AG04450 (cell line): ENCODE results near the gene USP17L22. TPM values are rescaled to one million over a fixed set of nuclear protein-coding genes. Genes with fewer than 3 reads are reported as not detected.
"Not testable (repeated sequence)": the region's sequence is repeated elsewhere in the genome, so short reads cannot be mapped to it uniquely, and the experiment has no call there.

Experiments used
- CTCF ChIA-PET: fragments of 300-600, 350-600 bp; formaldehyde crosslinking; extraction: SDS; loops from one replicate; lab custom pipeline; 2022; ENCODE audit warnings: antibody characterized with exemption, inconsistent platforms; lab: Charles Lee
- POLR2A ChIA-PET: fragments of 350-600 bp; formaldehyde crosslinking; extraction: SDS; loops from one replicate; lab custom pipeline; 2021; ENCODE audit warnings: antibody characterized with exemption, inconsistent platforms; lab: Yijun Ruan, JAX
- DNase-seq: peaks from one replicate; pipeline ENCODE4 v3.0.0-alpha.2; 2011; ENCODE audit warnings: low read depth, low spot score
- H3K27ac ChIP-seq: one replicate; pipeline ENCODE4 v1.5.1; 2012; ENCODE audit warnings: low read depth, low read length, control low read depth
- H3K27me3 ChIP-seq: one replicate; pipeline ENCODE4 v1.6.0; 2012; ENCODE audit warnings: low read length; ENCODE audit not compliant: control insufficient read depth, insufficient read depth
- H3K4me3 ChIP-seq: 2 replicates; pipeline ENCODE4 v1.5.1; 2011; ENCODE audit warnings: mild to moderate bottlenecking, low read depth, low read length, control low read depth
- H3K9me3 ChIP-seq: 2 replicates; pipeline ENCODE4 v1.5.1; 2012; ENCODE audit warnings: low read length; ENCODE audit not compliant: control insufficient read depth, insufficient read depth
- polyA minus RNA-seq: library from RNA; depleted of rRNA, polyadenylated mRNA; stranded (reverse); fragments of >200 nt; gene quantifications from 2 replicates; pipeline ENCODE4 v1.2.3, GENCODE V29; 2011; rRNA and poly(A)+ RNA removed
- polyA plus RNA-seq: library from polyadenylated mRNA; depleted of rRNA; stranded (reverse); fragments of >200 nt; gene quantifications from 2 replicates; pipeline ENCODE4 v1.2.3, GENCODE V29; 2011; rRNA removed

USP17L22 gene
- polyA plus RNA-seq (not detected in 2 replicates), polyA minus RNA-seq (not detected in 2 replicates)

DNA sequence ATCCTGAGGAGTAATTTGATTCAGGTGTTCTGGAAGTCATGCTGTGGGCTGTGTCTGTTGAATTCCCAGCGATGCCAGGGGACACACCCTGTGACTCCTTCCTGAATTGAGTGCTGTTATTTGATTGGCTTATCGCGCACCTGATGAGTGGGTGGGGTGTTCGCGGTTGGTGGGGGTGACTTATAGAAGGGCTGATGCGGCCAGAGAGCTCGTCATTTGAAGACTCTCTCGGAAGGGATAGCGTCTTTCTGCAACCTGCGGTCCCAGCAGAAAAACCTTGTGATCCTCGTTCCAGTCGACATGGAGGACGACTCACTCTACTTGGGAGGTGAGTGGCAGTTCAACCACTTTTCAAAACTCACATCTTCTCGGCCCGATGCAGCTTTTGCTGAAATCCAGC lies at the start of gene USP17L22:
Gene USP17L22, plus strand, starts transcription at position 301 of the 400 bp plus-strand sequence. Its CDS starts 0 bp downstream, at position 301.
- POLR2A ChIA-PET, result not testable (repeated sequence)

DNA sequence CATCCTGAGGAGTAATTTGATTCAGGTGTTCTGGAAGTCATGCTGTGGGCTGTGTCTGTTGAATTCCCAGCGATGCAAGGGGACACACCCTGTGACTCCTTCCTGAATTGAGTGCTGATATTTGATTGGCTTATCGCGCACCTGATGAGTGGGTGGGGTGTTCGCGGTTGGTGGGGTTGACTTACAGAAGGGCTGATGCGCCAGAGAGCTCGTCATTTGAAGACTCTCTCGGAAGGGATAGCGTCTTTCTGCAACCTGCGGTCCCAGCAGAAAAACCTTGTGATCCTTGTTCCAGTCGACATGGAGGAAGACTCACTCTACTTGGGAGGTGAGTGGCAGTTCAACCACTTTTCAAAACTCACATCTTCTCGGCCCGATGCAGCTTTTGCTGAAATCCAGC lies 47.6 kb upstream of the USP17L22 start, which contains the start of gene USP17L12:
Gene USP17L12, plus strand, starts transcription at position 301 of the 400 bp plus-strand sequence. Its CDS starts 0 bp downstream, at position 301.
- H3K4me3 ChIP-seq, CTCF ChIA-PET, H3K9me3 ChIP-seq, POLR2A ChIA-PET, DNase-seq, H3K27ac ChIP-seq, H3K27me3 ChIP-seq: not testable (repeated sequence)

More for the DNA sequence above, at the start of gene USP17L22:
- H3K27me3 ChIP-seq, H3K27ac ChIP-seq, H3K4me3 ChIP-seq, DNase-seq, CTCF ChIA-PET, H3K9me3 ChIP-seq: not testable (repeated sequence)

DNA sequence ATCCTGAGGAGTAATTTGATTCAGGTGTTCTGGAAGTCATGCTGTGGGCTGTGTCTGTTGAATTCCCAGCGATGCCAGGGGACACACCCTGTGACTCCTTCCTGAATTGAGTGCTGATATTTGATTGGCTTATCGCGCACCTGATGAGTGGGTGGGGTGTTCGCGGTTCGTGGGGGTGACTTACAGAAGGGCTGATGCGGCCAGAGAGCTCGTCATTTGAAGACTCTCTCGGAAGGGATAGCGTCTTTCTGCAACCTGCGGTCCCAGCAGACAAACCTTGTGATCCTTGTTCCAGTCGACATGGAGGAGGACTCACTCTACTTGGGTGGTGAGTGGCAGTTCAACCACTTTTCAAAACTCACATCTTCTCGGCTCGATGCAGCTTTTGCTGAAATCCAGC lies 42.8 kb upstream of the USP17L22 start, which contains the start of gene USP17L13:
Gene USP17L13, plus strand, starts transcription at position 301 of the 400 bp plus-strand sequence. Its CDS starts 0 bp downstream, at position 301.
- POLR2A ChIA-PET, H3K4me3 ChIP-seq, H3K9me3 ChIP-seq, CTCF ChIA-PET, H3K27ac ChIP-seq, H3K27me3 ChIP-seq, DNase-seq: not testable (repeated sequence)

- H3K9me3 ChIP-seq, CTCF ChIA-PET, POLR2A ChIA-PET, H3K4me3 ChIP-seq, H3K27ac ChIP-seq, H3K27me3 ChIP-seq, DNase-seq: not testable (repeated sequence)
Measured at GRCh38 chr4:9230249-9230648, 37.2 kb upstream of the USP17L22 start.

GRCh38 chr4:9234085-9234484 lies 33.3 kb upstream of the USP17L22 start, which contains the start of gene USP17L15:
Gene USP17L15, plus strand, starts transcription at chr4:9234385. Its CDS starts 0 bp downstream, at chr4:9234385.
- DNase-seq, H3K9me3 ChIP-seq, H3K4me3 ChIP-seq, POLR2A ChIA-PET, CTCF ChIA-PET, H3K27me3 ChIP-seq, H3K27ac ChIP-seq: not testable (repeated sequence)

DNA sequence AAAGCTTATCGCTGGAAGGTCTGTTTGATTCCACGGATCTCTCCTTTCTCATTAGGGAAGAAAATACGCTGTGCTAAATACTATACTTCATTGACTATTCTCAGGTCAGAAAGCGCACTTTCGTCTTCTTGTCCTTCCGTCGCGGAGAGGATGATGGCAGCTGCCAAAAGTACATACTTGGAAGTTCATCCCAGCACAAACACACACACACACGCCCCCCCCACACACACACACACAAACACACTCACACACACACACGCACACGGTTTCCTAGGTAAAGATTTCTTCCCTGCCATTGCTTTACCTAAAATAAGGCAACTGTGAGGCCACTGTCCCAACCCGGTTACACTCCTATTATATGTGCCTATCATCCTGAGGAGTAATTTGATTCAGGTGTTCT lies 29.0 kb upstream of the USP17L22 start:
- CTCF ChIA-PET, H3K27me3 ChIP-seq, H3K9me3 ChIP-seq, H3K4me3 ChIP-seq, DNase-seq, POLR2A ChIA-PET, H3K27ac ChIP-seq: not testable (repeated sequence)

DNA sequence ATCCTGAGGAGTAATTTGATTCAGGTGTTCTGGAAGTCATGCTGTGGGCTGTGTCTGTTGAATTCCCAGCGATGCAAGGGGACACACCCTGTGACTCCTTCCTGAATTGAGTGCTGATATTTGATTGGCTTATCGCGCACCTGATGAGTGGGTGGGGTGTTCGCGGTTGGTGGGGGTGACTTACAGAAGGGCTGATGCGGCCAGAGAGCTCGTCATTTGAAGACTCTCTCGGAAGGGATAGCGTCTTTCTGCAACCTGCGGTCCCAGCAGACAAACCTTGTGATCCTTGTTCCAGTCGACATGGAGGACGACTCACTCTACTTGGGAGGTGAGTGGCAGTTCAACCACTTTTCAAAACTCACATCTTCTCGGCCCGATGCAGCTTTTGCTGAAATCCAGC lies 23.8 kb upstream of the USP17L22 start, which contains the start of gene USP17L17:
Gene USP17L17, plus strand, starts transcription at position 301 of the 400 bp plus-strand sequence. Its CDS starts 0 bp downstream, at position 301.
- CTCF ChIA-PET, POLR2A ChIA-PET, DNase-seq, H3K9me3 ChIP-seq, H3K27me3 ChIP-seq, H3K4me3 ChIP-seq, H3K27ac ChIP-seq: not testable (repeated sequence)

GRCh38 chr4:9247953-9248680 lies 19.3 kb upstream of the USP17L22 start, which contains the start of gene USP17L18:
Gene USP17L18, plus strand, starts transcription at chr4:9248630. Its CDS starts 0 bp downstream, at chr4:9248630.
- POLR2A ChIA-PET, DNase-seq, H3K27ac ChIP-seq, CTCF ChIA-PET, H3K27me3 ChIP-seq, H3K9me3 ChIP-seq, H3K4me3 ChIP-seq: not testable (repeated sequence)

- DNase-seq, H3K27me3 ChIP-seq, H3K27ac ChIP-seq, H3K4me3 ChIP-seq, H3K9me3 ChIP-seq, CTCF ChIA-PET, POLR2A ChIA-PET: not testable (repeated sequence)
Measured at GRCh38 chr4:9253078-9253477, 14.3 kb upstream of the USP17L22 start, which contains the start of gene USP17L19. Gene USP17L19, plus strand, starts transcription at chr4:9253378. Its CDS starts 0 bp downstream, at chr4:9253378.

DNA sequence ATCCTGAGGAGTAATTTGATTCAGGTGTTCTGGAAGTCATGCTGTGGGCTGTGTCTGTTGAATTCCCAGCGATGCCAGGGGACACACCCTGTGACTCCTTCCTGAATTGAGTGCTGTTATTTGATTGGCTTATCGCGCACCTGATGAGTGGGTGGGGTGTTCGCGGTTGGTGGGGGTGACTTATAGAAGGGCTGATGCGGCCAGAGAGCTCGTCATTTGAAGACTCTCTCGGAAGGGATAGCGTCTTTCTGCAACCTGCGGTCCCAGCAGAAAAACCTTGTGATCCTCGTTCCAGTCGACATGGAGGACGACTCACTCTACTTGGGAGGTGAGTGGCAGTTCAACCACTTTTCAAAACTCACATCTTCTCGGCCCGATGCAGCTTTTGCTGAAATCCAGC lies 9.6 kb upstream of the USP17L22 start, which contains the start of gene USP17L20:
Gene USP17L20, plus strand, starts transcription at position 301 of the 400 bp plus-strand sequence. Its CDS starts 0 bp downstream, at position 301.
- H3K9me3 ChIP-seq, POLR2A ChIA-PET, DNase-seq, H3K4me3 ChIP-seq, H3K27me3 ChIP-seq, H3K27ac ChIP-seq, CTCF ChIA-PET: not testable (repeated sequence)

- POLR2A ChIA-PET, H3K4me3 ChIP-seq, H3K27ac ChIP-seq, H3K27me3 ChIP-seq, DNase-seq, CTCF ChIA-PET, H3K9me3 ChIP-seq: not testable (repeated sequence)
Measured at GRCh38 chr4:9262572-9262971, 4.8 kb upstream of the USP17L22 start, which contains the start of gene USP17L21. Gene USP17L21, plus strand, starts transcription at chr4:9262872. Its CDS starts 0 bp downstream, at chr4:9262872.
